Esophagus muscularis mucosa (tissue), 4 donors: ENCODE results near the gene ARHGAP32. TPM values are rescaled to one million over a fixed set of nuclear protein-coding genes. Genes with fewer than 3 reads are reported as not detected.

Experiments used
- DNase-seq: peaks from one replicate; pipeline ENCODE4 v3.0.0-alpha.2; 2017; ENCODE audit errors: extremely low spot score
- H3K27ac ChIP-seq, 4 donors: fragments of 200-600 bp; sonication (generic); replicated peaks in 1 of 4; 1 replicate in 3 of 4; 2 replicates in 1 of 4; pipeline ENCODE4 v1.5.1; 2016 to 2019; ENCODE audit warnings: mild to moderate bottlenecking in 1 of 4
- H3K27me3 ChIP-seq, 4 donors: fragments of 200-600 bp; sonication (generic); one replicate each; pipeline versions ENCODE4 v1.5.1 to v1.6.0; 2016 to 2019
- H3K36me3 ChIP-seq, 4 donors: fragments of 200-600 bp; sonication (generic); one replicate each; pipeline ENCODE4 v1.5.1; 2016 to 2019
- H3K4me1 ChIP-seq, 4 donors: fragments of 200-600 bp; sonication (generic); one replicate each; pipeline ENCODE4 v1.5.1; 2016 to 2019
- H3K4me3 ChIP-seq, 4 donors: fragments of 200-600 bp; sonication (generic); 1 replicate in 2 of 4; 2 replicates in 2 of 4; pipeline ENCODE4 v1.5.1; 2016 to 2019; ENCODE audit warnings: mild to moderate bottlenecking in 4 of 4, moderate library complexity in 1 of 4
- H3K9me3 ChIP-seq, 4 donors: fragments of 200-600 bp; sonication (generic); 1 replicate in 3 of 4; 2 replicates in 1 of 4; pipeline ENCODE4 v1.5.1; 2016 to 2019
- CTCF ChIP-seq, 3 experiments: fragments of 200-600 bp in 2 of 3; fragments of 450-650 bp in 1 of 3; sonication (generic) in 2 of 3; IDR thresholded peaks; one replicate each; pipeline ENCODE4 v1.5.1; 2017 to 2019; ENCODE audit warnings: antibody characterized with exemption in 3 of 3, mild to moderate bottlenecking in 2 of 3, moderate library complexity in 1 of 3
- EP300 ChIP-seq: sonication (generic); formaldehyde crosslinking; IDR thresholded peaks from one replicate; pipeline ENCODE4 v1.6.1; 2017; ENCODE audit warnings: antibody characterized with exemption
- POLR2A ChIP-seq: fragments of 450-650 bp; IDR thresholded peaks from one replicate; pipeline ENCODE4 v1.6.1; 2017; ENCODE audit warnings: antibody characterized with exemption, moderate library complexity, mild to moderate bottlenecking, low read depth
- POLR2AphosphoS5 ChIP-seq, 2 donors: sonication (generic); formaldehyde crosslinking; IDR thresholded peaks; one replicate each; pipeline ENCODE4 v1.6.1; 2017; ENCODE audit warnings: antibody characterized with exemption in 2 of 2
- WGBS: methylation state at CpG from one replicate; pipeline ENCODE4 v1.1.5; 2018; 5-methylcytosine and 5-hydroxymethylcytosine counted together
- intact Hi-C: fragments of 100-400 bp; cut with DNase I; formaldehyde crosslinking; loops from one replicate; pipeline ENCODE4 v1.15.1; 2023
- total RNA-seq, 4 donors: library from RNA; depleted of rRNA; stranded (reverse); fragments of >200 nt; gene quantifications; one replicate each; pipeline versions ENCODE4 v1.1.0 to v1.2.1, GENCODE V29; 2016

ARHGAP32 gene
- total RNA-seq, 4 donors from 2014 or later = 11.9 to 17.0 (median 15.8) TPM

GRCh38 chr11:128961645-128962044 lies 230.5 kb downstream of the ARHGAP32 start:
- no peaks in the 10 kb centered on the region for H3K27me3 ChIP-seq
- no peaks in the 10 kb centered on the region for H3K4me1 ChIP-seq
- no peaks in the 10 kb centered on the region for H3K9me3 ChIP-seq
- peak; percentile 39 for DNase-seq
- intact Hi-C loops = no loop called here
- no peak overlapping the region for H3K27ac ChIP-seq
- no peak for TF ChIP-seq POLR2A
- no peak for TF ChIP-seq POLR2AphosphoS5 (IDR thresholded peaks at IDR 0.05)
- TF ChIP-seq EP300 = no peak
- TF ChIP-seq CTCF (IDR thresholded peaks at IDR 0.05) = no peak
- no peak overlapping the region for H3K4me3 ChIP-seq
- H3K36me3 ChIP-seq = no peaks in the 10 kb centered on the region
- 96% methylated on average over 2 of the region's 2 CpGs for WGBS

- WGBS = 93% methylated on average over 8 of the region's 8 CpGs
- no peaks in the 10 kb centered on the region for H3K9me3 ChIP-seq
- no peak for TF ChIP-seq POLR2AphosphoS5 (IDR thresholded peaks at IDR 0.05)
- no peak for TF ChIP-seq EP300
- TF ChIP-seq POLR2A = no peak
- H3K27ac ChIP-seq = no peak overlapping the region
- no peaks in the 10 kb centered on the region for H3K36me3 ChIP-seq
- intact Hi-C loops = loop anchor here (2.0 kb wide), 1 partner anchor 72 kb away; no protein-coding TSS in a partner anchor
- H3K4me1 ChIP-seq = no peaks in the 10 kb centered on the region
- H3K4me3 ChIP-seq = no peak overlapping the region
- DNase-seq = no peak
- H3K27me3 ChIP-seq = peaks cover 0 to 11% (median 0%) of the 10 kb centered on the region in 4 donors
Measured at GRCh38 chr11:128957202-128957482, 235.0 kb downstream of the ARHGAP32 start.

- H3K9me3 ChIP-seq = no peaks in the 10 kb centered on the region
- no peaks in the 10 kb centered on the region for H3K36me3 ChIP-seq
- no peak overlapping the region for H3K4me3 ChIP-seq
- intact Hi-C loops = loop anchor here (2.0 kb wide), 1 partner anchor 72 kb away; no protein-coding TSS in a partner anchor
- peak; percentile 54 to 66 (median 58) for TF ChIP-seq CTCF (IDR thresholded peaks at IDR 0.05)
- no peak for TF ChIP-seq EP300
- DNase-seq = no peak
- H3K27me3 ChIP-seq = peaks cover 0 to 11% (median 0%) of the 10 kb centered on the region in 4 donors
- WGBS = 45% methylated on average over 8 of the region's 8 CpGs
- no peaks in the 10 kb centered on the region for H3K4me1 ChIP-seq
- no peak overlapping the region for H3K27ac ChIP-seq
Measured at GRCh38 chr11:128956401-128957201, 235.5 kb downstream of the ARHGAP32 start.

GRCh38 chr11:128955636-128956035 lies 236.5 kb downstream of the ARHGAP32 start:
- H3K27me3 ChIP-seq = peaks cover 0 to 11% (median 0%) of the 10 kb centered on the region in 4 donors
- TF ChIP-seq CTCF (IDR thresholded peaks at IDR 0.05) = no peak
- no peak for TF ChIP-seq POLR2A
- TF ChIP-seq EP300 = no peak
- no peak for TF ChIP-seq POLR2AphosphoS5 (IDR thresholded peaks at IDR 0.05)
- DNase-seq = no peak
- H3K4me3 ChIP-seq = no peak overlapping the region
- H3K36me3 ChIP-seq = no peaks in the 10 kb centered on the region
- H3K4me1 ChIP-seq = no peaks in the 10 kb centered on the region
- H3K27ac ChIP-seq = no peak overlapping the region
- intact Hi-C loops = loop anchor here (2.0 kb wide), 1 partner anchor 71 kb away; no protein-coding TSS in a partner anchor
- H3K9me3 ChIP-seq = no peaks in the 10 kb centered on the region
- WGBS = 45% methylated on average over 3 of the region's 3 CpGs

- no peak for DNase-seq
Measured at GRCh38 chr11:128953151-128953550, 239.0 kb downstream of the ARHGAP32 start.

More at GRCh38 chr11:128953151-128953550, 239.0 kb downstream of the ARHGAP32 start:
- no peak for TF ChIP-seq EP300
- no peak for TF ChIP-seq CTCF (IDR thresholded peaks at IDR 0.05)
- TF ChIP-seq POLR2A = no peak
- TF ChIP-seq POLR2AphosphoS5 (IDR thresholded peaks at IDR 0.05) = no peak
- no peaks in the 10 kb centered on the region for H3K36me3 ChIP-seq
- no peak overlapping the region for H3K4me3 ChIP-seq
- whole genome bisulfite sequencing = 96% methylated on average over 15 of the region's 16 CpGs
- peaks cover 0 to 24% (median 0%) of the 10 kb centered on the region in 4 donors for H3K27me3 ChIP-seq
- no peak overlapping the region for H3K27ac ChIP-seq
- no peaks in the 10 kb centered on the region for H3K9me3 ChIP-seq
- intact Hi-C loops = no loop called here
- no peaks in the 10 kb centered on the region for H3K4me1 ChIP-seq
